ENCODE results near the gene SP7. TPM values are rescaled to one million over a fixed set of nuclear protein-coding genes. Genes with fewer than 3 reads are reported as not detected.
"Not testable (repeated sequence)": the region's sequence is repeated elsewhere in the genome, so short reads cannot be mapped to it uniquely, and the experiment has no call there.

The SP7 gene
- total RNA-seq, 1 donor from 2014 or later: not detected

GRCh38 chr12:53302903-53303302 is 33.3 kb downstream of the SP7 start:
- no peak for DNase-seq
- intact Hi-C loops (cut with micrococcal nuclease): no loop called here

GRCh38 chr12:53300187-53300586 is 36.0 kb downstream of the SP7 start:
- Histone ChIP-seq H3K9me3 (replicated peaks) (no peaks in the 10 kb centered on the region), H3K4me3 (peak overlapping the region; percentile 84), H3K36me3 (peaks cover 51% of the 10 kb centered on the region), H3K27ac (replicated peaks) (peak overlapping the region; percentile 88), H3K4me1 (peaks cover 77% of the 10 kb centered on the region), H3K27me3 (ENCODE audit: low read depth) (no peaks in the 10 kb centered on the region)
- TF ChIP-seq CTCF (IDR thresholded peaks at IDR 0.05; ENCODE audit: borderline replicate concordance): no peak
- intact Hi-C loops (cut with micrococcal nuclease): no loop called here
- DNase-seq: no peak

More at GRCh38 chr12:53302903-53303302, 33.3 kb downstream of the SP7 start:
- H3K4me3 ChIP-seq: no peak overlapping the region
- peaks cover 73% of the 10 kb centered on the region for H3K36me3 ChIP-seq
- H3K9me3 ChIP-seq (replicated peaks): no peaks in the 10 kb centered on the region
- no peak overlapping the region for H3K27ac ChIP-seq (replicated peaks)
- H3K4me1 ChIP-seq: peaks cover 57% of the 10 kb centered on the region
- no peaks in the 10 kb centered on the region for H3K27me3 ChIP-seq (ENCODE audit: low read depth)
- TF ChIP-seq CTCF (IDR thresholded peaks at IDR 0.05; ENCODE audit: borderline replicate concordance): no peak

GRCh38 chr12:53299454-53300180 is 36.5 kb downstream of the SP7 start, which contains the start of gene MYG1:
Gene MYG1 (plus strand): TSS chr12:53299695. CDS start chr12:53299738, 43 bp downstream.
- H3K9me3 ChIP-seq (replicated peaks): no peaks in the 10 kb centered on the region
- intact Hi-C loops (cut with micrococcal nuclease): no loop called here
- DNase-seq: peak; percentile 84
- peak within 1 kb of the TSS; percentile 88 for H3K27ac ChIP-seq (replicated peaks)
- H3K4me3 ChIP-seq: peak within 1 kb of the TSS; percentile 84
- peaks cover 81% of the 10 kb centered on the region for H3K4me1 ChIP-seq
- no peaks in the 10 kb centered on the region for H3K27me3 ChIP-seq (ENCODE audit: low read depth)
- peaks cover 48% of the 10 kb centered on the region for H3K36me3 ChIP-seq
- TF ChIP-seq CTCF (IDR thresholded peaks at IDR 0.05; ENCODE audit: borderline replicate concordance): peak; percentile 36

- Histone ChIP-seq H3K27me3 (ENCODE audit: low read depth) (no peaks in the 10 kb centered on the region), H3K4me3 (peak overlapping the region; percentile 84), H3K36me3 (peaks cover 43% of the 10 kb centered on the region), H3K4me1 (peaks cover 83% of the 10 kb centered on the region), H3K27ac (replicated peaks) (peak overlapping the region; percentile 88), H3K9me3 (replicated peaks) (no peaks in the 10 kb centered on the region)
- DNase-seq: no peak
- intact Hi-C loops (cut with micrococcal nuclease): no loop called here
- TF ChIP-seq CTCF (IDR thresholded peaks at IDR 0.05; ENCODE audit: borderline replicate concordance): no peak
Measured at GRCh38 chr12:53299101-53299453, 37.1 kb downstream of the SP7 start.

GRCh38 chr12:53298164-53298563 is 38.0 kb downstream of the SP7 start:
- Histone ChIP-seq H3K27me3 (ENCODE audit: low read depth) (no peaks in the 10 kb centered on the region), H3K9me3 (replicated peaks) (no peaks in the 10 kb centered on the region), H3K4me1 (peaks cover 80% of the 10 kb centered on the region), H3K27ac (replicated peaks) (peak overlapping the region; percentile 88), H3K36me3 (peaks cover 36% of the 10 kb centered on the region), H3K4me3 (no peak overlapping the region)
- intact Hi-C loops (cut with micrococcal nuclease): no loop called here
- TF ChIP-seq CTCF (IDR thresholded peaks at IDR 0.05; ENCODE audit: borderline replicate concordance): no peak
- no peak for DNase-seq

GRCh38 chr12:53297106-53297505 is 39.0 kb downstream of the SP7 start:
- H3K9me3 ChIP-seq (replicated peaks); DNase-seq; H3K27ac ChIP-seq (replicated peaks); H3K4me3 ChIP-seq; intact Hi-C loops (cut with micrococcal nuclease); H3K27me3 ChIP-seq (ENCODE audit: low read depth): not testable (repeated sequence)
- Histone ChIP-seq H3K4me1 (peaks cover 70% of the 10 kb centered on the region), H3K36me3 (peaks cover 25% of the 10 kb centered on the region)

All from left ventricle myocardium inferior (tissue), 1 donor.